GM12801 (cell line): ENCODE data around the gene VILL.

Experiments
- CTCF ChIP-seq: IDR thresholded peaks from one replicate; pipeline ENCODE4 v1.5.1; 2011; ENCODE audit warnings: control low read depth; ENCODE audit not compliant: insufficient read length; ENCODE audit errors: extremely low read depth

Gene VILL

GRCh38 chr3:37964716-37965115, 25.9 kb upstream of the VILL start:
- no peak for TF ChIP-seq CTCF

- TF ChIP-seq CTCF = no peak
These were observed 23.2 kb upstream of the VILL start for GRCh38 chr3:37967260-37967881.

GRCh38 chr3:37968199-37968598, 22.4 kb upstream of the VILL start:
- TF ChIP-seq CTCF = no peak

- no peak for TF ChIP-seq CTCF
These were observed 21.6 kb upstream of the VILL start for GRCh38 chr3:37968813-37969595.

GRCh38 chr3:37969596-37970100, 20.9 kb upstream of the VILL start:
- no peak for TF ChIP-seq CTCF

GRCh38 chr3:37970802-37971201, 19.8 kb upstream of the VILL start:
- TF ChIP-seq CTCF = no peak

- TF ChIP-seq CTCF = no peak
These were observed 19.1 kb upstream of the VILL start for GRCh38 chr3:37971467-37971866.
